ENCODE data around the gene WFDC2. TPM values are rescaled to one million over a fixed set of nuclear protein-coding genes. Genes with fewer than 3 reads are reported as not detected.

WFDC2 gene, protein sequence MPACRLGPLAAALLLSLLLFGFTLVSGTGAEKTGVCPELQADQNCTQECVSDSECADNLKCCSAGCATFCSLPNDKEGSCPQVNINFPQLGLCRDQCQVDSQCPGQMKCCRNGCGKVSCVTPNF
- total RNA-seq (1 to 10 TPM; 1.5 to 2.3 TPM), polyA plus RNA-seq (1 to 10 TPM in 1 of 2 donors, under 1 TPM in 1; 0.56 to 1.0 TPM)
- long read RNA-seq, donor 1: 0 reads
- long read RNA-seq, donor 2: 0 reads

- Histone ChIP-seq H3K36me3 (ENCODE audit: control insufficient read depth in 1 of 2, insufficient read depth in 2 of 2, low read length in 1 of 2) (no peaks in the 10 kb centered on the region), H3K27ac (ENCODE audit: low read depth in 1 of 2, low read length in 2 of 2) (no peak within 1 kb of the TSS), H3K9me3 (ENCODE audit: control insufficient read depth, low read length) (no peaks in the 10 kb centered on the region), H3K27me3 (ENCODE audit: control insufficient read depth in 1 of 2, insufficient read depth in 2 of 2, low read length in 1 of 2) (no peaks in the 10 kb centered on the region), H3K4me3 (ENCODE audit: low read length in 2 of 2) (peak within 1 kb of the TSS; percentile 0 to 27), H3K4me1 (ENCODE audit: control insufficient read depth in 1 of 2, insufficient read depth in 2 of 2, low read length in 2 of 2) (no peaks in the 10 kb centered on the region)
- 7 to 8% methylated on average over 53 to 54 of the region's 54 CpGs for WGBS, 2 donors
- DNase-seq: no peak
- peak; percentile 23 for ATAC-seq (ENCODE audit: low FRiP score)
- intact Hi-C loops (cut with DNase I): no loop called here
Observed at GRCh38 chr20:45469336-45470261, at the start of gene WFDC2. Gene WFDC2, plus strand, starts transcription at chr20:45469753. Its CDS starts 29 bp downstream, at chr20:45469782.

GRCh38 chr20:45420125-45420524 lies 49.4 kb upstream of the WFDC2 start:
- H3K27me3 ChIP-seq (ENCODE audit: control insufficient read depth in 1 of 2, insufficient read depth in 2 of 2, low read length in 1 of 2): no peaks in the 10 kb centered on the region
- DNase-seq: no peak
- H3K27ac ChIP-seq (ENCODE audit: low read depth in 1 of 2, low read length in 2 of 2): peak overlapping the region in 1 of 2 donors; percentile 38
- intact Hi-C loops (cut with DNase I): no loop called here
- ATAC-seq (ENCODE audit: low FRiP score): no peak
- H3K4me3 ChIP-seq (ENCODE audit: low read length in 2 of 2): no peak overlapping the region
- H3K9me3 ChIP-seq (ENCODE audit: control insufficient read depth, low read length): no peaks in the 10 kb centered on the region
- WGBS, 2 donors: 91 to 93% methylated on average over 8 of the region's 8 CpGs
- no peaks in the 10 kb centered on the region for H3K4me1 ChIP-seq (ENCODE audit: control insufficient read depth in 1 of 2, insufficient read depth in 2 of 2, low read length in 2 of 2)
- peaks cover 0 to 5% of the 10 kb centered on the region in 2 donors for H3K36me3 ChIP-seq (ENCODE audit: control insufficient read depth in 1 of 2, insufficient read depth in 2 of 2, low read length in 1 of 2)

GRCh38 chr20:45423700-45424099 lies 45.9 kb upstream of the WFDC2 start:
- Histone ChIP-seq H3K9me3 (ENCODE audit: control insufficient read depth, low read length) (no peaks in the 10 kb centered on the region), H3K27ac (ENCODE audit: low read depth in 1 of 2, low read length in 2 of 2) (no peak overlapping the region), H3K4me1 (ENCODE audit: control insufficient read depth in 1 of 2, insufficient read depth in 2 of 2, low read length in 2 of 2) (no peaks in the 10 kb centered on the region), H3K36me3 (ENCODE audit: control insufficient read depth in 1 of 2, insufficient read depth in 2 of 2, low read length in 1 of 2) (peaks cover 0 to 6% of the 10 kb centered on the region in 2 donors), H3K4me3 (ENCODE audit: low read length in 2 of 2) (no peak overlapping the region), H3K27me3 (ENCODE audit: control insufficient read depth in 1 of 2, insufficient read depth in 2 of 2, low read length in 1 of 2) (no peaks in the 10 kb centered on the region)
- DNase-seq (no peak), ATAC-seq (ENCODE audit: low FRiP score) (no peak)
- intact Hi-C loops (cut with DNase I): no loop called here
- WGBS, 2 donors: 96 to 97% methylated on average over 2 of the region's 2 CpGs

GRCh38 chr20:45425561-45425960 lies 44.0 kb upstream of the WFDC2 start:
- DNase-seq: no peak
- H3K4me3 ChIP-seq (ENCODE audit: low read length in 2 of 2): no peak overlapping the region
- ATAC-seq (ENCODE audit: low FRiP score): no peak
- no peaks in the 10 kb centered on the region for H3K9me3 ChIP-seq (ENCODE audit: control insufficient read depth, low read length)
- H3K4me1 ChIP-seq (ENCODE audit: control insufficient read depth in 1 of 2, insufficient read depth in 2 of 2, low read length in 2 of 2): no peaks in the 10 kb centered on the region
- H3K27me3 ChIP-seq (ENCODE audit: control insufficient read depth in 1 of 2, insufficient read depth in 2 of 2, low read length in 1 of 2): no peaks in the 10 kb centered on the region
- peaks cover 0 to 6% of the 10 kb centered on the region in 2 donors for H3K36me3 ChIP-seq (ENCODE audit: control insufficient read depth in 1 of 2, insufficient read depth in 2 of 2, low read length in 1 of 2)
- intact Hi-C loops (cut with DNase I): no loop called here
- H3K27ac ChIP-seq (ENCODE audit: low read depth in 1 of 2, low read length in 2 of 2): no peak overlapping the region
- 93 to 94% methylated on average over 17 of the region's 17 CpGs for WGBS, 2 donors

DNA sequence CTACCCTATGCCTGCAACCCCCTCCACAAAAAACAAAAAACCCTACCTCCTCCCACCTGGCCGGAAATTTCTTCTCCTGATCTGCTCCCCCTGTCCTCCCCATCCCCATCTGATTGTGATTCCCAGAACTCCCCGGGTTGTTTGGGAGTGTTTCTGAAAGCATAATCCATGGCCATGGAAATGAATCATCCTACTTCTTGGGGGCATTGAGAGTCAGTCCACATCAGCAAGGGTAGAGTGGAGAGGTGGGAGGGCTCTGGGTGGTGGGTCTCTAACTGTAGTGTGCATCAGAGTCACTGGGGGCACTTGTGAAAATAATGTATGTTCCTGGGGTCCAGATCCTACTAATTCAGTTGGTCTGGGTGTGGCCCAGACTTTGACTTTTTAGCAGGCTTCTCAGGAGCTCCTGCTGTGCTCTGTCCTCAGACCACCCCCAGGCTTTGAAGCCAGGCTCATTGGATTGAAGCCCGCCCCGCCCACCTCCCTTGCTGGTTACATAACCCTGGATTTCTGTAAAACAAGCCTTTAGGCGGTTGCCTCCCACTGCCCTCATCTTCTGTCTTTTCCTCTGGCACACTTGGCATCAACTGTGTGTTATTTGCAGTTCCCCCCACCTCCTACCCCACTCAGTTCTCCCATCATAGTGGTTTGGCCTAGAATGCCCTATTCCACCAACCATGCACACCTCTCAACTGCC lies 43.1 kb upstream of the WFDC2 start:
- Histone ChIP-seq H3K4me1 (ENCODE audit: control insufficient read depth in 1 of 2, insufficient read depth in 2 of 2, low read length in 2 of 2) (no peaks in the 10 kb centered on the region), H3K27me3 (ENCODE audit: control insufficient read depth in 1 of 2, insufficient read depth in 2 of 2, low read length in 1 of 2) (no peaks in the 10 kb centered on the region), H3K9me3 (ENCODE audit: control insufficient read depth, low read length) (no peaks in the 10 kb centered on the region), H3K4me3 (ENCODE audit: low read length in 2 of 2) (no peak overlapping the region), H3K36me3 (ENCODE audit: control insufficient read depth in 1 of 2, insufficient read depth in 2 of 2, low read length in 1 of 2) (peaks cover 0 to 1% of the 10 kb centered on the region in 2 donors), H3K27ac (ENCODE audit: low read depth in 1 of 2, low read length in 2 of 2) (no peak overlapping the region)
- no peak for ATAC-seq (ENCODE audit: low FRiP score)
- 79 to 81% methylated on average over 5 of the region's 5 CpGs for WGBS, 2 donors
- DNase-seq: no peak
- intact Hi-C loops (cut with DNase I): no loop called here

DNA sequence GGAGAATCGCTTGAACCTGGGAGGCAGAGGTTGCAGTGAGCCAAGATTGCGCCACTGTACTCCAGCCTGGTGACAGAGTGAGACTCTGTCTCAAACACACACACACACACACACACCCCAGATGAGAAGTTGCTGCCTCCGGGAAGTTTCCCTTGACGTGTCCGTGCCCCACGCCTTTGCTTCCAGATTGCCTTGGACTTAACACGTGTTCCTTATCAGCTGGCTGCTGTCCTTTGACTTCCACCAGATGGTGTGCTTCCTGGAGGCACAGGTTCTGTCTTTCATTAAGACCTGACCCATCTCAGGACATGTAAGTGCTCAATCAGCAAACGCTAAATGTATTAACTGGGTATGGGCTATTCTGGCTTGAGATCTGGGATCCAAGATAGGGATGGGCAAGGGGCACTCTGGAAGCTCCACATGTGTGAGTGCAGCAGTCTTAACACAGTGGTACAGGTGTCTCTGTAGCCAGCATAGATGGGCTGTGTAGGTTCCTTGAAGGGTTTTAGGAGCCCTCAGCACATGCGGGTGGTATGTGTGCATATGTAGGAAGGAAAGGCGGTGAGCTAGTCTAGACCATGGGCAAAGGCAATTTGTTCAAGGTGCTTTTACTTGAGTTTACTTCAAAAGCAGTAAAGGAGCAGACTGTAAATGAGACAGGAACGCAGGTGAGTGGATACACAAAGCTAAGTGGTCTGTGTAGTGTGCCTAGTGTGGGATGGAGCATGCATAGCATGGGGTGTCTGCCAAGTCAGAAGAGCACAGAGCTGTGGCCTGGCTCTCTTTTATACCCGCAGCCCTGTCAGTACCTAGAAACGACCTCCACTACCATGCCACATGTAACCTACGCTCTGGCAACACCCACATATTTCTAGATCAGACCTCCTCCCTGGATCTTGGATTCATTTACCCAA lies 42.1 kb upstream of the WFDC2 start:
- ATAC-seq (ENCODE audit: low FRiP score) (no peak), DNase-seq (no peak)
- Histone ChIP-seq H3K9me3 (ENCODE audit: control insufficient read depth, low read length) (no peaks in the 10 kb centered on the region), H3K4me1 (ENCODE audit: control insufficient read depth in 1 of 2, insufficient read depth in 2 of 2, low read length in 2 of 2) (no peaks in the 10 kb centered on the region), H3K27me3 (ENCODE audit: control insufficient read depth in 1 of 2, insufficient read depth in 2 of 2, low read length in 1 of 2) (no peaks in the 10 kb centered on the region), H3K4me3 (ENCODE audit: low read length in 2 of 2) (no peak overlapping the region), H3K36me3 (ENCODE audit: control insufficient read depth in 1 of 2, insufficient read depth in 2 of 2, low read length in 1 of 2) (peaks cover 0 to 1% of the 10 kb centered on the region in 2 donors), H3K27ac (ENCODE audit: low read depth in 1 of 2, low read length in 2 of 2) (no peak overlapping the region)
- WGBS, 2 donors: 78 to 81% methylated on average over 14 of the region's 14 CpGs
- intact Hi-C loops (cut with DNase I): no loop called here

DNA sequence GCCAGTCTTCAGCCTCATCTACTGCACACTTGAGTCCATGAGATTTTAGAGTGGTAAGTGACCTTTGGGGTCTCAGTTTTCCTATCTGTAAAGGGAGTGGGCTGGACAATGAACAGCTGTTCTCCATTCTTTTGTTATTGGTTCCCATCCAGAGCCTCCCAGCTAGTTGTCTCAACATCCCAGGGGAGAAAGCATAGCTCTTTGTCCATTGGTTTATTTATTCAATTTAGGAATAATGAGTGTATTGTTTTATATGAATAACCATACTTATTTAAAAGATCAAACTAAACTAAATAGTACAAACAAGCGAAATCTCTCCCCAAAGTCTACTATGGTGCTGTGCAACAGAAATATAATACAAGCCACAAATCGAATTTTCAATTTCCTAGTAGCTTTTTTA lies 39.9 kb upstream of the WFDC2 start:
- 77 to 88% methylated on average over 2 of the region's 2 CpGs for WGBS, 2 donors
- ATAC-seq (ENCODE audit: low FRiP score): no peak
- Histone ChIP-seq H3K27me3 (ENCODE audit: control insufficient read depth in 1 of 2, insufficient read depth in 2 of 2, low read length in 1 of 2) (no peaks in the 10 kb centered on the region), H3K4me3 (ENCODE audit: low read length in 2 of 2) (no peak overlapping the region), H3K4me1 (ENCODE audit: control insufficient read depth in 1 of 2, insufficient read depth in 2 of 2, low read length in 2 of 2) (no peaks in the 10 kb centered on the region), H3K27ac (ENCODE audit: low read depth in 1 of 2, low read length in 2 of 2) (no peak overlapping the region), H3K36me3 (ENCODE audit: control insufficient read depth in 1 of 2, insufficient read depth in 2 of 2, low read length in 1 of 2) (peaks cover 0 to 1% of the 10 kb centered on the region in 2 donors), H3K9me3 (ENCODE audit: control insufficient read depth, low read length) (no peaks in the 10 kb centered on the region)
- DNase-seq: no peak
- intact Hi-C loops (cut with DNase I): loop anchor here in 1 of 2 donors (10.0 kb wide), 1 partner anchor 545 kb away; the partner anchor contains the start of gene YWHAB

DNA sequence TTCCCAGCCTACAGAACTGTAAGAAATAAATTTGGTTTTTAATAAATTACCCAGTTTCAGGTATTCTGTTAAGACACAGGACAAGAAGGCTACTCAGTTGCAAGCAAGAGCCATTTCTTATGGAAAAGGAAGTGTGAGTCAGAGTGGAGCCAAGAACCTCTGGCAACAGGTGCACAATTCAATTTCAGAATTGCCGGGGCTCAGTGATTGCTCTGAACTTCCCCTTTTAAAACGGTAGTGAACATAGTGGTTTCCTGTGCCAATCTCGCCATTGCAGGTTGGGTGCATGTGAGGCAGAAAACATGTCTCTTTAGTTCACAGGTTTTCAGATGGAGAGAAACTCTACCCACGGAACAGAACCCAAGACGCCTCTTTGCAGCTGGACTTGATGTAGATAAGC lies 37.3 kb upstream of the WFDC2 start:
- no peaks in the 10 kb centered on the region for H3K36me3 ChIP-seq (ENCODE audit: control insufficient read depth in 1 of 2, insufficient read depth in 2 of 2, low read length in 1 of 2)
- ATAC-seq (ENCODE audit: low FRiP score) (no peak), DNase-seq (no peak)
- H3K27me3 ChIP-seq (ENCODE audit: control insufficient read depth in 1 of 2, insufficient read depth in 2 of 2, low read length in 1 of 2): no peaks in the 10 kb centered on the region
- H3K4me3 ChIP-seq (ENCODE audit: low read length in 2 of 2): no peak overlapping the region
- WGBS, 2 donors: 86 to 88% methylated on average over 5 of the region's 5 CpGs
- no peak overlapping the region for H3K27ac ChIP-seq (ENCODE audit: low read depth in 1 of 2, low read length in 2 of 2)
- H3K9me3 ChIP-seq (ENCODE audit: control insufficient read depth, low read length): no peaks in the 10 kb centered on the region
- intact Hi-C loops (cut with DNase I): loop anchor here in 1 of 2 donors (10.0 kb wide), 1 partner anchor 547 kb away; the partner anchor contains the start of gene YWHAB
- H3K4me1 ChIP-seq (ENCODE audit: control insufficient read depth in 1 of 2, insufficient read depth in 2 of 2, low read length in 2 of 2): no peaks in the 10 kb centered on the region

Measured in aorta (tissue), 5 donors.